Stimulated activated CD8-positive, alpha-beta memory T cell treated with anti-CD3 and anti-CD28 coated beads, Interleukin-2, amount 100 ng/mL, for 48 hours (primary cell): ENCODE data around the gene ECE2.
A peak's percentile ranks its signal among the peaks of the same experiment; 100 is the strongest.

ENCODE experiments used
- DNase-seq, 2 donors: peaks; one replicate each; pipeline ENCODE4 v3.0.0-alpha.2; 2020; ENCODE audit warnings: low read depth in 2 of 2

Gene ECE2

GRCh38 chr3:184240384-184241140 is 35.3 kb upstream of the ECE2 start:
- no peak for DNase-seq

- no peak for DNase-seq
Observed at GRCh38 chr3:184241141-184241446, 34.7 kb upstream of the ECE2 start.

GRCh38 chr3:184241447-184242296 is 34.1 kb upstream of the ECE2 start:
- no peak for DNase-seq

GRCh38 chr3:184242297-184242685 is 33.5 kb upstream of the ECE2 start:
- no peak for DNase-seq

GRCh38 chr3:184248454-184249411 is 27.1 kb upstream of the ECE2 start, which contains the start of gene ALG3:
Gene ALG3, minus strand, starts transcription at chr3:184248962. Its CDS starts 22 bp downstream, at chr3:184248940.
- DNase-seq = peak; percentile 77 to 83

GRCh38 chr3:184249412-184250166 is 26.2 kb upstream of the ECE2 start, which contains the start of gene EEF1AKMT4:
Gene EEF1AKMT4, plus strand, starts transcription at chr3:184249672. Its CDS starts 23 bp downstream, at chr3:184249695.
- peak; percentile 92 to 94 for DNase-seq

GRCh38 chr3:184250167-184250828 is 25.5 kb upstream of the ECE2 start:
- DNase-seq = peak; percentile 77 to 90

- no peak for DNase-seq
Observed at GRCh38 chr3:184255291-184256039, 20.4 kb upstream of the ECE2 start.

GRCh38 chr3:184257083-184257915 is 18.5 kb upstream of the ECE2 start:
- no peak for DNase-seq

GRCh38 chr3:184258926-184259325 is 16.9 kb upstream of the ECE2 start:
- DNase-seq = no peak

- DNase-seq = no peak
Observed at GRCh38 chr3:184259396-184259877, 16.4 kb upstream of the ECE2 start.

GRCh38 chr3:184259878-184260723 is 15.7 kb upstream of the ECE2 start:
- DNase-seq = peak in 1 of 2 donors; percentile 23

GRCh38 chr3:184260724-184261269 is 15.0 kb upstream of the ECE2 start:
- no peak for DNase-seq

- DNase-seq = peak; percentile 39 to 42
Observed at GRCh38 chr3:184261270-184261853, 14.5 kb upstream of the ECE2 start, which contains the start of gene CAMK2N2. Gene CAMK2N2, minus strand, starts transcription at chr3:184261553. Its CDS starts 268 bp downstream, at chr3:184261285.

GRCh38 chr3:184261854-184262763 is 13.7 kb upstream of the ECE2 start:
- DNase-seq = peak in 1 of 2 donors; percentile 15

GRCh38 chr3:184262764-184263179 is 13.1 kb upstream of the ECE2 start:
- DNase-seq = no peak
